HepG2 (cell line): ENCODE measurements around the gene NIPAL1. TPM values are rescaled to one million over a fixed set of nuclear protein-coding genes. Genes with fewer than 3 reads are reported as not detected.
A peak's percentile ranks its signal among the peaks of the same experiment; 100 is the strongest.

ENCODE experiments used
- ARID3A ChIP-seq: IDR thresholded peaks from 2 replicates; pipeline ENCODE4 v1.6.1; 2012; ENCODE audit warnings: low read depth, low read length, improper control_type of control experiment
- ARNT ChIP-seq: fragments of 450-650 bp; IDR thresholded peaks from 2 replicates; pipeline ENCODE4 v1.6.1; 2017
- ELF4 ChIP-seq: sonication (generic); formaldehyde crosslinking; IDR thresholded peaks from 2 replicates; pipeline ENCODE4 v1.5.0; 2020; ENCODE audit warnings: missing genetic modification reagents, mild to moderate bottlenecking, moderate library complexity, borderline replicate concordance
- FOXA1 ChIP-seq, 2 experiments: fragments of 450-650 bp in 1 of 2; sonication (generic) in 1 of 2; formaldehyde crosslinking in 1 of 2; IDR thresholded peaks; 2 replicates each; pipeline versions ENCODE4 v1.4.0 to v1.6.1; 2016 to 2020; ENCODE audit warnings: missing genetic modification reagents in 1 of 2
- KDM5A ChIP-seq: fragments of 200-600 bp; sonication (generic); IDR thresholded peaks from 2 replicates; pipeline ENCODE4 v1.7.0; 2018; ENCODE audit warnings: antibody characterized with exemption, mild to moderate bottlenecking, low read length, borderline replicate concordance
- NFYC ChIP-seq: IDR thresholded peaks from 2 replicates; pipeline ENCODE4 v1.6.1; 2016; ENCODE audit warnings: missing genetic modification reagents, missing compliant biosample characterization
- NR2C2 ChIP-seq: sonication (generic); formaldehyde crosslinking; IDR thresholded peaks from 2 replicates; pipeline ENCODE4 v1.4.0; 2020; ENCODE audit warnings: missing genetic modification reagents, mild to moderate bottlenecking, moderate library complexity, borderline replicate concordance
- SCMH1 ChIP-seq: sonication (generic); formaldehyde crosslinking; IDR thresholded peaks from 2 replicates; pipeline ENCODE4 v1.9.0; 2021; ENCODE audit warnings: missing genetic modification reagents, mild to moderate bottlenecking, borderline replicate concordance
- SMARCE1 ChIP-seq: fragments of 450-650 bp; IDR thresholded peaks from 2 replicates; pipeline ENCODE4 v1.6.1; 2017; ENCODE audit warnings: borderline replicate concordance
- THAP9 ChIP-seq: sonication (generic); formaldehyde crosslinking; IDR thresholded peaks from 2 replicates; pipeline ENCODE4; 2020; ENCODE audit warnings: missing genetic modification reagents, mild to moderate bottlenecking, borderline replicate concordance
- TP53 ChIP-seq: sonication (generic); formaldehyde crosslinking; conservative IDR thresholded peaks from 2 replicates; pipeline ENCODE4 v1.4.0; 2020; ENCODE audit warnings: missing genetic modification reagents
- ZFAT ChIP-seq: sonication (generic); formaldehyde crosslinking; conservative IDR thresholded peaks from 2 replicates; pipeline ENCODE4 v1.8.1; 2023; ENCODE audit warnings: missing genetic modification reagents, inconsistent platforms
- ZFP82 ChIP-seq: sonication (generic); formaldehyde crosslinking; IDR thresholded peaks from 2 replicates; pipeline ENCODE4 v1.5.1; 2020; ENCODE audit warnings: mild to moderate bottlenecking, missing genetic modification reagents, borderline replicate concordance
- ZNF407 ChIP-seq: sonication (generic); formaldehyde crosslinking; IDR thresholded peaks from one replicate; pipeline ENCODE4 v1.5.1; 2020; ENCODE audit warnings: mild to moderate bottlenecking, missing genetic modification reagents; ENCODE audit errors: not compliant biosample characterization
- ZNF747 ChIP-seq: sonication (generic); formaldehyde crosslinking; IDR thresholded peaks from 2 replicates; pipeline ENCODE4 v1.8.1; 2023; ENCODE audit warnings: missing genetic modification reagents, mild to moderate bottlenecking, borderline replicate concordance
- ZSCAN5A ChIP-seq: sonication (generic); formaldehyde crosslinking; IDR thresholded peaks from 2 replicates; pipeline ENCODE4 v1.8.0; 2022; ENCODE audit warnings: mild to moderate bottlenecking, missing genetic modification reagents, borderline replicate concordance
- polyA plus RNA-seq, 8 experiments: library from polyadenylated mRNA; depleted of rRNA in 3 of 8; stranded (reverse) in 7 of 8; unstranded in 1 of 8; fragments of >200 nt; fragmentation: Illumina TruSeq in 4 of 8; extraction: Trizol in 4 of 8; gene quantifications; 2 replicates each; pipeline versions ENCODE4 v1.2.1 to v1.2.3, GENCODE V29; 2011 to 2016; ENCODE audit warnings: low read depth in 4 of 8, missing spikeins in 1 of 8, mixed read lengths in 1 of 8; ENCODE audit not compliant: insufficient read depth in 1 of 8
- total RNA-seq, 5 experiments: library from RNA; depleted of rRNA; stranded (reverse); fragments of >200 nt; fragmentation: Illumina TruSeq; extraction: Trizol; gene quantifications; 2 replicates each; pipeline ENCODE4 v1.2.3, GENCODE V29; 2016; ENCODE audit warnings: low read depth in 1 of 5

The NIPAL1 gene
- total and polyA plus RNA-seq, 2 of the 13 experiments (the other 11 are each of a cell fraction or from before 2014, with no cell fraction given), result 1.4 to 3.4 TPM

- TF ChIP-seq ZNF747 (CRISPR knock-in tag), result no peak
- TF ChIP-seq FOXA1 (IDR thresholded peaks at IDR 0.05), result no peak
- peak; percentile 67 for TF ChIP-seq FOXA1 (CRISPR knock-in tag; IDR thresholded peaks at IDR 0.05)
- TF ChIP-seq SCMH1 (CRISPR knock-in tag), result no peak
- TF ChIP-seq ZFAT (CRISPR knock-in tag), result no peak
- TF ChIP-seq NFYC (CRISPR knock-in tag), result no peak
- TF ChIP-seq ZNF407 (CRISPR knock-in tag), result no peak
- no peak for TF ChIP-seq TP53 (CRISPR knock-in tag)
- peak; percentile 58 for TF ChIP-seq NR2C2 (CRISPR knock-in tag)
- no peak for TF ChIP-seq ZFP82
- no peak for TF ChIP-seq ZSCAN5A (CRISPR knock-in tag)
- no peak for TF ChIP-seq THAP9 (CRISPR knock-in tag)
- no peak for TF ChIP-seq ELF4 (CRISPR knock-in tag)
- TF ChIP-seq KDM5A, result no peak
- TF ChIP-seq ARID3A, result no peak; the same call in 1 of the 2 replicates
- no peak for TF ChIP-seq SMARCE1
- no peak for TF ChIP-seq ARNT
These were observed 22.1 kb downstream of the NIPAL1 start (continued) for GRCh38 chr4:48038666-48039065.
